Measurements from ENCODE around the gene ELOVL1.

Gene ELOVL1

GRCh38 chr1:43339584-43340232 lies 28.1 kb downstream of the ELOVL1 start:
- Histone ChIP-seq H3K4me1 (ENCODE audit: control insufficient read depth in 1 of 2, insufficient read depth in 2 of 2, low read length in 2 of 2) (no peaks in the 10 kb centered on the region), H3K4me3 (ENCODE audit: low read depth in 1 of 2, low read length in 2 of 2) (no peak overlapping the region), H3K36me3 (ENCODE audit: control insufficient read depth in 1 of 2, insufficient read depth in 2 of 2, low read length in 2 of 2) (no peaks in the 10 kb centered on the region), H3K9me3 (ENCODE audit: control insufficient read depth in 1 of 2, low read length in 2 of 2) (no peaks in the 10 kb centered on the region), H3K27ac (ENCODE audit: low read length) (no peak overlapping the region), H3K27me3 (ENCODE audit: low read depth, low read length) (no peaks in the 10 kb centered on the region)

- Histone ChIP-seq H3K27ac (ENCODE audit: low read length) (no peak overlapping the region), H3K9me3 (ENCODE audit: control insufficient read depth in 1 of 2, low read length in 2 of 2) (no peaks in the 10 kb centered on the region), H3K4me3 (ENCODE audit: low read depth in 1 of 2, low read length in 2 of 2) (no peak overlapping the region), H3K36me3 (ENCODE audit: control insufficient read depth in 1 of 2, insufficient read depth in 2 of 2, low read length in 2 of 2) (no peaks in the 10 kb centered on the region), H3K27me3 (ENCODE audit: low read depth, low read length) (no peaks in the 10 kb centered on the region), H3K4me1 (ENCODE audit: control insufficient read depth in 1 of 2, insufficient read depth in 2 of 2, low read length in 2 of 2) (no peaks in the 10 kb centered on the region)
These were observed 29.8 kb downstream of the ELOVL1 start for GRCh38 chr1:43338001-43338400.

- H3K4me1 ChIP-seq (ENCODE audit: control insufficient read depth in 1 of 2, insufficient read depth in 2 of 2, low read length in 2 of 2), result no peaks in the 10 kb centered on the region
- H3K27me3 ChIP-seq (ENCODE audit: low read depth, low read length), result no peaks in the 10 kb centered on the region
- no peaks in the 10 kb centered on the region for H3K9me3 ChIP-seq (ENCODE audit: control insufficient read depth in 1 of 2, low read length in 2 of 2)
- no peaks in the 10 kb centered on the region for H3K36me3 ChIP-seq (ENCODE audit: control insufficient read depth in 1 of 2, insufficient read depth in 2 of 2, low read length in 2 of 2)
- H3K27ac ChIP-seq (ENCODE audit: low read length), result no peak within 1 kb of the TSS
- no peak within 1 kb of the TSS for H3K4me3 ChIP-seq (ENCODE audit: low read depth in 1 of 2, low read length in 2 of 2)
These were observed 30.2 kb downstream of the ELOVL1 start, which contains the start of gene MPL for GRCh38 chr1:43337588-43337987. Gene MPL (plus strand): TSS chr1:43337818. CDS start chr1:43337849, 31 bp downstream.

GRCh38 chr1:43334453-43335205 lies 33.2 kb downstream of the ELOVL1 start:
- Histone ChIP-seq H3K27me3 (ENCODE audit: low read depth, low read length) (no peaks in the 10 kb centered on the region), H3K9me3 (ENCODE audit: control insufficient read depth in 1 of 2, low read length in 2 of 2) (no peaks in the 10 kb centered on the region), H3K36me3 (ENCODE audit: control insufficient read depth in 1 of 2, insufficient read depth in 2 of 2, low read length in 2 of 2) (no peaks in the 10 kb centered on the region), H3K27ac (ENCODE audit: low read length) (no peak overlapping the region), H3K4me1 (ENCODE audit: control insufficient read depth in 1 of 2, insufficient read depth in 2 of 2, low read length in 2 of 2) (peaks cover 0 to 10% of the 10 kb centered on the region in 2 donors), H3K4me3 (ENCODE audit: low read depth in 1 of 2, low read length in 2 of 2) (no peak overlapping the region)

- Histone ChIP-seq H3K36me3 (ENCODE audit: control insufficient read depth in 1 of 2, insufficient read depth in 2 of 2, low read length in 2 of 2) (no peaks in the 10 kb centered on the region), H3K4me1 (ENCODE audit: control insufficient read depth in 1 of 2, insufficient read depth in 2 of 2, low read length in 2 of 2) (peaks cover 0 to 10% of the 10 kb centered on the region in 2 donors), H3K27me3 (ENCODE audit: low read depth, low read length) (no peaks in the 10 kb centered on the region), H3K4me3 (ENCODE audit: low read depth in 1 of 2, low read length in 2 of 2) (no peak overlapping the region), H3K9me3 (ENCODE audit: control insufficient read depth in 1 of 2, low read length in 2 of 2) (peaks cover 0 to 3% of the 10 kb centered on the region in 2 donors), H3K27ac (ENCODE audit: low read length) (no peak overlapping the region)
These were observed 36.1 kb downstream of the ELOVL1 start for GRCh38 chr1:43331688-43332087.

- Histone ChIP-seq H3K27ac (ENCODE audit: low read length) (peak overlapping the region; percentile 34), H3K4me3 (ENCODE audit: low read depth in 1 of 2, low read length in 2 of 2) (no peak overlapping the region), H3K9me3 (ENCODE audit: control insufficient read depth in 1 of 2, low read length in 2 of 2) (peaks cover 3 to 4% of the 10 kb centered on the region in 2 donors), H3K4me1 (ENCODE audit: control insufficient read depth in 1 of 2, insufficient read depth in 2 of 2, low read length in 2 of 2) (peaks cover 0 to 10% of the 10 kb centered on the region in 2 donors), H3K27me3 (ENCODE audit: low read depth, low read length) (no peaks in the 10 kb centered on the region), H3K36me3 (ENCODE audit: control insufficient read depth in 1 of 2, insufficient read depth in 2 of 2, low read length in 2 of 2) (no peaks in the 10 kb centered on the region)
These were observed 37.6 kb downstream of the ELOVL1 start for GRCh38 chr1:43329995-43330751.

- Histone ChIP-seq H3K27me3 (ENCODE audit: low read depth, low read length) (no peaks in the 10 kb centered on the region), H3K4me3 (ENCODE audit: low read depth in 1 of 2, low read length in 2 of 2) (no peak overlapping the region)
These were observed 40.1 kb downstream of the ELOVL1 start for GRCh38 chr1:43327549-43328292.

GRCh38 chr1:43325381-43325780 lies 42.4 kb downstream of the ELOVL1 start:
- Histone ChIP-seq H3K27me3 (ENCODE audit: low read depth, low read length) (no peaks in the 10 kb centered on the region), H3K4me3 (ENCODE audit: low read depth in 1 of 2, low read length in 2 of 2) (no peak overlapping the region), H3K4me1 (ENCODE audit: control insufficient read depth in 1 of 2, insufficient read depth in 2 of 2, low read length in 2 of 2) (peaks cover 0 to 7% of the 10 kb centered on the region in 2 donors), H3K9me3 (ENCODE audit: control insufficient read depth in 1 of 2, low read length in 2 of 2) (peaks cover 3 to 4% of the 10 kb centered on the region in 2 donors), H3K27ac (ENCODE audit: low read length) (no peak overlapping the region), H3K36me3 (ENCODE audit: control insufficient read depth in 1 of 2, insufficient read depth in 2 of 2, low read length in 2 of 2) (no peaks in the 10 kb centered on the region)

More at GRCh38 chr1:43327549-43328292, 40.1 kb downstream of the ELOVL1 start:
- no peak overlapping the region for H3K27ac ChIP-seq (ENCODE audit: low read length)
- H3K9me3 ChIP-seq (ENCODE audit: control insufficient read depth in 1 of 2, low read length in 2 of 2), result peaks cover 3 to 4% of the 10 kb centered on the region in 2 donors
- H3K36me3 ChIP-seq (ENCODE audit: control insufficient read depth in 1 of 2, insufficient read depth in 2 of 2, low read length in 2 of 2), result no peaks in the 10 kb centered on the region
- H3K4me1 ChIP-seq (ENCODE audit: control insufficient read depth in 1 of 2, insufficient read depth in 2 of 2, low read length in 2 of 2), result peaks cover 0 to 10% of the 10 kb centered on the region in 2 donors

GRCh38 chr1:43324810-43325209 lies 43.0 kb downstream of the ELOVL1 start:
- no peaks in the 10 kb centered on the region for H3K27me3 ChIP-seq (ENCODE audit: low read depth, low read length)
- peaks cover 3 to 4% of the 10 kb centered on the region in 2 donors for H3K9me3 ChIP-seq (ENCODE audit: control insufficient read depth in 1 of 2, low read length in 2 of 2)
- H3K36me3 ChIP-seq (ENCODE audit: control insufficient read depth in 1 of 2, insufficient read depth in 2 of 2, low read length in 2 of 2), result no peaks in the 10 kb centered on the region
- peaks cover 0 to under 1% of the 10 kb centered on the region in 2 donors for H3K4me1 ChIP-seq (ENCODE audit: control insufficient read depth in 1 of 2, insufficient read depth in 2 of 2, low read length in 2 of 2)
- H3K27ac ChIP-seq (ENCODE audit: low read length), result no peak overlapping the region
- no peak overlapping the region for H3K4me3 ChIP-seq (ENCODE audit: low read depth in 1 of 2, low read length in 2 of 2)

- Histone ChIP-seq H3K36me3 (ENCODE audit: control insufficient read depth in 1 of 2, insufficient read depth in 2 of 2, low read length in 2 of 2) (no peaks in the 10 kb centered on the region), H3K27ac (ENCODE audit: low read length) (no peak overlapping the region), H3K9me3 (ENCODE audit: control insufficient read depth in 1 of 2, low read length in 2 of 2) (peaks cover 0 to 4% of the 10 kb centered on the region in 2 donors), H3K27me3 (ENCODE audit: low read depth, low read length) (no peaks in the 10 kb centered on the region), H3K4me3 (ENCODE audit: low read depth in 1 of 2, low read length in 2 of 2) (no peak overlapping the region), H3K4me1 (ENCODE audit: control insufficient read depth in 1 of 2, insufficient read depth in 2 of 2, low read length in 2 of 2) (no peaks in the 10 kb centered on the region)
These were observed 45.3 kb downstream of the ELOVL1 start for GRCh38 chr1:43322506-43322905.

All from muscle layer of duodenum (tissue), 2 donors.